GM21390 (cell line): Measurements from ENCODE around the gene IGF2BP3.

ENCODE experiments used
- ATAC-seq: cut with Tn5 transposase; IDR thresholded peaks from one replicate; pipeline ENCODE4 v1.9.1; 2021; ENCODE audit not compliant: unreplicated experiment

The IGF2BP3 gene

GRCh38 chr7:23298885-23299769 is 171.2 kb downstream of the IGF2BP3 start, which contains the start of gene MALSU1:
TSS of gene MALSU1 (plus strand) at chr7:23299339. CDS start at chr7:23299353, 14 bp downstream.
- peak; percentile 99 for ATAC-seq

GRCh38 chr7:23298141-23298881 is 172.0 kb downstream of the IGF2BP3 start:
- ATAC-seq = no peak

- no peak for ATAC-seq
These were observed 174.9 kb downstream of the IGF2BP3 start for GRCh38 chr7:23295401-23295697.

GRCh38 chr7:23294549-23295400 is 175.5 kb downstream of the IGF2BP3 start:
- ATAC-seq = no peak

GRCh38 chr7:23293500-23294073 is 176.7 kb downstream of the IGF2BP3 start:
- ATAC-seq = no peak

- no peak for ATAC-seq
These were observed 177.7 kb downstream of the IGF2BP3 start for GRCh38 chr7:23292623-23293022.

GRCh38 chr7:23291957-23292560 is 178.2 kb downstream of the IGF2BP3 start:
- no peak for ATAC-seq

GRCh38 chr7:23290993-23291392 is 179.3 kb downstream of the IGF2BP3 start:
- no peak for ATAC-seq

- no peak for ATAC-seq
These were observed 182.7 kb downstream of the IGF2BP3 start for GRCh38 chr7:23287612-23288011.

GRCh38 chr7:23285657-23286646 is 184.3 kb downstream of the IGF2BP3 start:
- ATAC-seq = no peak

- ATAC-seq = no peak
These were observed 185.4 kb downstream of the IGF2BP3 start for GRCh38 chr7:23284871-23285270.

- ATAC-seq = no peak
These were observed 187.2 kb downstream of the IGF2BP3 start for GRCh38 chr7:23283086-23283485.

GRCh38 chr7:23279819-23280525 is 190.3 kb downstream of the IGF2BP3 start:
- no peak for ATAC-seq

- ATAC-seq = no peak
These were observed 192.8 kb downstream of the IGF2BP3 start for GRCh38 chr7:23277359-23277989.

- no peak for ATAC-seq
These were observed 193.3 kb downstream of the IGF2BP3 start for GRCh38 chr7:23276947-23277346.

GRCh38 chr7:23276376-23276775 is 193.9 kb downstream of the IGF2BP3 start:
- ATAC-seq = no peak

- ATAC-seq = no peak
These were observed 194.4 kb downstream of the IGF2BP3 start for GRCh38 chr7:23275912-23276311.

GRCh38 chr7:23273141-23273599 is 197.1 kb downstream of the IGF2BP3 start:
- peak; percentile 98 for ATAC-seq
